ENCODE data around the gene CEP152.

GRCh38 chr15:48748535-48748934, 62.3 kb downstream of the CEP152 start:
- TF ChIP-seq POLR2A (IDR thresholded peaks at IDR 0.05) (no peak), CTCF (IDR thresholded peaks at IDR 0.05 in 4 of 5, conservative IDR thresholded peaks at IDR 0.05 in 1 of 5) (no peak)

Data from gastrocnemius medialis (tissue), 4 donors.